HUES64 (cell line): ENCODE measurements around the gene CYB5RL.

ENCODE experiments used
- H3K27ac ChIP-seq: 2 replicates; pipeline ENCODE4 v1.7.0; 2013; ENCODE audit warnings: low read depth, low read length, inconsistent platforms
- H3K27me3 ChIP-seq: 2 replicates; pipeline ENCODE4 v1.6.1; 2013; ENCODE audit warnings: mild to moderate bottlenecking, low read length; ENCODE audit not compliant: insufficient read depth
- H3K36me3 ChIP-seq: 2 replicates; pipeline ENCODE4 v1.6.1; 2013; ENCODE audit warnings: mild to moderate bottlenecking, low read length; ENCODE audit not compliant: insufficient read depth
- H3K4me1 ChIP-seq: 2 replicates; pipeline ENCODE4 v1.6.1; 2013; ENCODE audit warnings: mild to moderate bottlenecking, low read length, moderate library complexity; ENCODE audit not compliant: insufficient read depth
- H3K4me3 ChIP-seq: 2 replicates; pipeline ENCODE4 v1.5.1; 2013; ENCODE audit warnings: mild to moderate bottlenecking, low read length, moderate library complexity
- H3K9ac ChIP-seq: 2 replicates; pipeline ENCODE4 v1.6.1; 2013; ENCODE audit warnings: mild to moderate bottlenecking, low read depth, low read length
- H3K9me3 ChIP-seq: 2 replicates; pipeline ENCODE4 v1.6.1; 2013; ENCODE audit warnings: low read depth, low read length; ENCODE audit not compliant: insufficient read depth
- WGBS: fragments of 150-250, 120-280 bp; methylation state at CpG from one replicate; pipeline ENCODE4 v1.1.7; 2013; ENCODE audit warnings: missing lambda C conversion rate; 5-methylcytosine and 5-hydroxymethylcytosine counted together

The CYB5RL gene

DNA sequence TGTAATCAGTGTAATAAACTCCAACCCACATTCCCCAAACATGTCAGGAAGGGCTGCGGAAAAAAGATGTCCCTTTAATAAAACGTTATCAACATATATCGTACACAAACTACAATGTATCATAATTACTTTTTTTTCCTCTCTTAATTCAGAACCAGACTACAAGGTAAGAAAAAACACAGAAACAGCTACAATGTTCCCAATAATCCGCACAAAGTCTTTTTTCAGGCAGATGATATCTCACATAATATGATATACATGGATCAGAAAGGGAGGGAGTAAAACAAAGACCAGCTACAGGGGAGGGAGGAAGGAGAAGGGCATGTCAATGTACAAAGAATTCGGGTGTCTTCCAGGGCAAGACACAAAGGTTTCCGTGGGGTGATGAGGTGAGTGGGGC lies 25.5 kb upstream of the CYB5RL start:
- no peak overlapping the region for H3K4me3 ChIP-seq
- no peak overlapping the region for H3K27ac ChIP-seq
- no peaks in the 10 kb centered on the region for H3K4me1 ChIP-seq
- H3K9me3 ChIP-seq = no peaks in the 10 kb centered on the region
- 92% methylated on average over 6 of the region's 6 CpGs for WGBS
- no peak overlapping the region for H3K9ac ChIP-seq
- H3K27me3 ChIP-seq = no peaks in the 10 kb centered on the region
- peaks cover 24% of the 10 kb centered on the region for H3K36me3 ChIP-seq

DNA sequence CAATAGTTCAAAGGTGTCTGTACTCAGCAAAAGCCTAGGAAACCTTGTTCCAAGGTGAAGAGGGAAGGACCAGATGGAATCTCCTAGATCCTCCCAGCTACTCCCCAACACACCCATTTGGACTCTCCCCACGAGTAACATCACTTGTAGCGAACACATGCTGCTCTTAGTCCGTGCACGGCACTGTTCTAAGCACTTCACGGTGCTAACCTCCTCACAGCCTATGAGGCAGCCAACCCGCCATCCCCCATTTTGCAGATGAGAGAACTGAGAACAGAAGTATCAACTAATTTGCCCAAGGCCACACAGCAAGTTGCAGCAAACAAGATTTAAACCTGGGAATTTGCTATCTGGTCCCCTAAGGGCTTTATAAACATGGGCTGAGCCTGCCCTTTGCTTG lies 24.4 kb upstream of the CYB5RL start:
- no peaks in the 10 kb centered on the region for H3K9me3 ChIP-seq
- H3K4me1 ChIP-seq = no peaks in the 10 kb centered on the region
- no peaks in the 10 kb centered on the region for H3K27me3 ChIP-seq
- peaks cover 28% of the 10 kb centered on the region for H3K36me3 ChIP-seq
- H3K27ac ChIP-seq = no peak overlapping the region; the same call in 1 of the 2 replicates
- 93% methylated on average over 6 of the region's 6 CpGs for WGBS
- no peak overlapping the region for H3K4me3 ChIP-seq
- H3K9ac ChIP-seq = no peak overlapping the region

- 92% methylated on average over 16 of the region's 16 CpGs for WGBS
- H3K4me1 ChIP-seq = no peaks in the 10 kb centered on the region
- H3K4me3 ChIP-seq = no peak overlapping the region
- no peaks in the 10 kb centered on the region for H3K9me3 ChIP-seq
- H3K27ac ChIP-seq = no peak overlapping the region; the same call in 1 of the 2 replicates
- peaks cover 30% of the 10 kb centered on the region for H3K36me3 ChIP-seq
- no peak overlapping the region for H3K9ac ChIP-seq
- no peaks in the 10 kb centered on the region for H3K27me3 ChIP-seq
Measured at GRCh38 chr1:54223441-54224202, 23.8 kb upstream of the CYB5RL start.

DNA sequence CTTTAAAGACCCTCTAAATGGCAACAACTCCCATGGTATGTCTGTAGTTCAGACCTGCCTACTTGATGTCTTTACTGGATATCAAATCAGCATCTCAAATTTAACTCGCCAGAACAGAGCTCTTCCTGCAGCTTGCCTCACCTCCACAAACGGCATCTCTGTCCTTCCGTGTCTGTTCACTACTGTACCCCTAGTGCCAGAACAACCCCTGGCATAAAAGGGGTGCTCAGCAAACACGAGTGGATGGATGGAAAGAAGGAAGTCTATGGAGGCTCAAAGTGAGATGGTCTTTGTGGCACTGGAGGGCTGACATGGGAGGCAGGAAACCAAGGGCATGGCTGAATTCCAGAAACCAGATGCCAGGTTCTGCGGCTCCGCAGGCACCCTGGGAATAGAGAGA lies 22.9 kb upstream of the CYB5RL start:
- no peaks in the 10 kb centered on the region for H3K4me1 ChIP-seq
- no peak overlapping the region for H3K27ac ChIP-seq
- no peaks in the 10 kb centered on the region for H3K9me3 ChIP-seq
- no peak overlapping the region for H3K9ac ChIP-seq
- H3K36me3 ChIP-seq = peaks cover 36% of the 10 kb centered on the region
- H3K27me3 ChIP-seq = no peaks in the 10 kb centered on the region
- 88% methylated on average over 6 of the region's 6 CpGs for WGBS
- H3K4me3 ChIP-seq = no peak overlapping the region

- Histone ChIP-seq H3K27ac (no peak overlapping the region), H3K36me3 (peaks cover 41% of the 10 kb centered on the region), H3K9me3 (no peaks in the 10 kb centered on the region), H3K9ac (no peak overlapping the region), H3K4me1 (no peaks in the 10 kb centered on the region), H3K4me3 (no peak overlapping the region), H3K27me3 (no peaks in the 10 kb centered on the region)
- 94% methylated on average over 7 of the region's 7 CpGs for WGBS
Measured at GRCh38 chr1:54221867-54222484, 22.1 kb upstream of the CYB5RL start.

GRCh38 chr1:54221113-54221834 lies 21.4 kb upstream of the CYB5RL start:
- no peak overlapping the region for H3K4me3 ChIP-seq
- H3K36me3 ChIP-seq = peaks cover 46% of the 10 kb centered on the region

GRCh38 chr1:54220004-54220811 lies 20.4 kb upstream of the CYB5RL start:
- Histone ChIP-seq H3K9me3 (no peaks in the 10 kb centered on the region), H3K9ac (no peak overlapping the region), H3K36me3 (peaks cover 47% of the 10 kb centered on the region), H3K27ac (0 out of 2 replicates have a peak overlapping the region, but pooled peaks have one; percentile 24), H3K4me1 (no peaks in the 10 kb centered on the region), H3K4me3 (no peak overlapping the region), H3K27me3 (no peaks in the 10 kb centered on the region)
- 80% methylated on average over 18 of the region's 18 CpGs for WGBS

More at GRCh38 chr1:54221113-54221834, 21.4 kb upstream of the CYB5RL start:
- H3K27ac ChIP-seq = no peak overlapping the region
- 92% methylated on average over 12 of the region's 12 CpGs for WGBS
- no peaks in the 10 kb centered on the region for H3K9me3 ChIP-seq
- no peaks in the 10 kb centered on the region for H3K4me1 ChIP-seq
- H3K27me3 ChIP-seq = no peaks in the 10 kb centered on the region
- H3K9ac ChIP-seq = no peak overlapping the region

DNA sequence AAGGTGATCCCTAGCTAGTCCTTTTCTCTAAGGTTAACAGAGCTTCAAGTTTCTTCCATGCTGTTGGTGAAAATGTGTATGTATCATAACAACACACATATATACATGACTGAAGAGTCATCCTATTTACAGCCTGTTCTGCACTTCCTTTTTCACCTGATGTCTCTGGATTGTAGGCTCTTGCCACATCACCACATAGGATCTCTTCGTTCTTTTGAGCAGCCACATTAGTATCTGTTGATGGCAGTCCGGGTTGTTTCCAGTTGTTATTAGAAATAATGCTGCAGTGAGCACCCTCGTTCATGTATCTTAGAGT lies 19.8 kb upstream of the CYB5RL start:
- Histone ChIP-seq H3K4me3 (no peak overlapping the region), H3K36me3 (peaks cover 53% of the 10 kb centered on the region), H3K27me3 (no peaks in the 10 kb centered on the region), H3K27ac (no peak overlapping the region), H3K9me3 (no peaks in the 10 kb centered on the region), H3K4me1 (no peaks in the 10 kb centered on the region), H3K9ac (no peak overlapping the region)
- 89% methylated on average over 3 of the region's 3 CpGs for WGBS

DNA sequence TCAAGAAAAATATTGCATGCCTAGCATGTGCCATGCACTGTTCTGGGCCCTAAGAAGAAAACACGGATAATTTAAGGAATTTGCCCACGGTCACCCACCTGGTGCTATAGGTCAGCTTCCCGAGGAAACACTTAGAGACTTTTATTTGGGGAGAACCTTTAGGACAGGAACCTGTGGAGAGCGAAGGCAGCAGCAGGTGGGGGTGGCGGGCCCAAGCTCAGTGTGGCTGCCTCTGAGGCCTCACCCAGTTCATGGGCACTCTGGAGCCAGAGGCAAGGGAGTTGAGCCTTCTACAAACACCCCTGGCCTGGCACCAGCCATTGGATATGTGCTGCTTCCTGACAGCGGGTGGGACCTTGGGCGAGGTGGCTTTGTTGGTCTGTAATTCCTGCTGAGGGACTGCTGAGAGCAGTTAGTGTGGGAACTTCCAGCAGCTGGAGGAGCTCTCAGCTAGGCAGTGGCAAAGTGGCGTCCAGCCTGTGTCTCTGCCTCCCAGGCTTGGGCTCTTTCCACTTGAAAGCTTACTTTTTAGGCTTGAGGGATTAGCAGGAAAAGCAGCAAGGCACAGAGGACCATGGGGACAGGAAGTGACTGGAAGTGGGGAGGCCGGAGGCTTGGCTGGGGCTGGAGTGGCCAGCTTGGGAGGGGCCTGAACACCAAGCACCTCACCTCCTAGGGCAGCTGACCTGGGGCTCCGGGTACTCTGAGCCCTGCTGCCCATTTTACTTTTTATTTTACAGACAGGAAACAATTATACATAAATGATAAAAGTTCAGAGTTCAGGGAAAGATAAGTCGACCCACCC lies 19.3 kb upstream of the CYB5RL start:
- Histone ChIP-seq H3K4me1 (no peaks in the 10 kb centered on the region), H3K9me3 (no peaks in the 10 kb centered on the region), H3K9ac (no peak overlapping the region), H3K27me3 (no peaks in the 10 kb centered on the region), H3K36me3 (peaks cover 58% of the 10 kb centered on the region), H3K4me3 (no peak overlapping the region), H3K27ac (no peak overlapping the region)
- 79% methylated on average over 11 of the region's 11 CpGs for WGBS

- H3K27ac ChIP-seq = no peak overlapping the region
- H3K4me3 ChIP-seq = no peak overlapping the region
- H3K9ac ChIP-seq = no peak overlapping the region
- 97% methylated on average over 9 of the region's 9 CpGs for WGBS
- no peaks in the 10 kb centered on the region for H3K27me3 ChIP-seq
- H3K36me3 ChIP-seq = peaks cover 91% of the 10 kb centered on the region
- no peaks in the 10 kb centered on the region for H3K9me3 ChIP-seq
- no peaks in the 10 kb centered on the region for H3K4me1 ChIP-seq
Measured at GRCh38 chr1:54215523-54215922, 15.7 kb upstream of the CYB5RL start.
